ENCODE results near the gene SCARB1. TPM values are rescaled to one million over a fixed set of nuclear protein-coding genes. Genes with fewer than 3 reads are reported as not detected.
"Not testable (repeated sequence)": the region's sequence is repeated elsewhere in the genome, so short reads cannot be mapped to it uniquely, and the experiment has no call there.

The SCARB1 gene
- total RNA-seq, 4 donors from 2014 or later: 2.1 to 37.0 (median 9.6) TPM

- intact Hi-C loops (cut with DNase I; ENCODE audit: low total_unique reads): no loop called here
- DNase-seq: no peak
- TF ChIP-seq, protein P1, sequence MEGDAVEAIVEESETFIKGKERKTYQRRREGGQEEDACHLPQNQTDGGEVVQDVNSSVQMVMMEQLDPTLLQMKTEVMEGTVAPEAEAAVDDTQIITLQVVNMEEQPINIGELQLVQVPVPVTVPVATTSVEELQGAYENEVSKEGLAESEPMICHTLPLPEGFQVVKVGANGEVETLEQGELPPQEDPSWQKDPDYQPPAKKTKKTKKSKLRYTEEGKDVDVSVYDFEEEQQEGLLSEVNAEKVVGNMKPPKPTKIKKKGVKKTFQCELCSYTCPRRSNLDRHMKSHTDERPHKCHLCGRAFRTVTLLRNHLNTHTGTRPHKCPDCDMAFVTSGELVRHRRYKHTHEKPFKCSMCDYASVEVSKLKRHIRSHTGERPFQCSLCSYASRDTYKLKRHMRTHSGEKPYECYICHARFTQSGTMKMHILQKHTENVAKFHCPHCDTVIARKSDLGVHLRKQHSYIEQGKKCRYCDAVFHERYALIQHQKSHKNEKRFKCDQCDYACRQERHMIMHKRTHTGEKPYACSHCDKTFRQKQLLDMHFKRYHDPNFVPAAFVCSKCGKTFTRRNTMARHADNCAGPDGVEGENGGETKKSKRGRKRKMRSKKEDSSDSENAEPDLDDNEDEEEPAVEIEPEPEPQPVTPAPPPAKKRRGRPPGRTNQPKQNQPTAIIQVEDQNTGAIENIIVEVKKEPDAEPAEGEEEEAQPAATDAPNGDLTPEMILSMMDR (IDR thresholded peaks at IDR 0.05): no peak
- no peak for TF ChIP-seq POLR2A (IDR thresholded peaks at IDR 0.05)
- Histone ChIP-seq H3K4me1 (no peaks in the 10 kb centered on the region), H3K27ac (no peak overlapping the region), H3K36me3 (no peaks in the 10 kb centered on the region), H3K27me3 (no peaks in the 10 kb centered on the region), H3K4me3 (no peak overlapping the region), H3K9me3 (no peaks in the 10 kb centered on the region)
These were observed 21.1 kb upstream of the SCARB1 start for GRCh38 chr12:124884587-124885438.

- intact Hi-C loops (cut with DNase I; ENCODE audit: low total_unique reads): no loop called here
- no peak for TF ChIP-seq POLR2A (IDR thresholded peaks at IDR 0.05)
- TF ChIP-seq, protein P1 (IDR thresholded peaks at IDR 0.05): no peak
These were observed 19.8 kb upstream of the SCARB1 start for GRCh38 chr12:124883263-124884130.

GRCh38 chr12:124881123-124881522 is 17.5 kb upstream of the SCARB1 start:
- no peak overlapping the region for H3K27ac ChIP-seq
- no peaks in the 10 kb centered on the region for H3K4me1 ChIP-seq
- intact Hi-C loops (cut with DNase I; ENCODE audit: low total_unique reads): no loop called here
- no peaks in the 10 kb centered on the region for H3K36me3 ChIP-seq
- H3K4me3 ChIP-seq: no peak overlapping the region
- H3K9me3 ChIP-seq: no peaks in the 10 kb centered on the region
- no peak for TF ChIP-seq POLR2A (IDR thresholded peaks at IDR 0.05)
- TF ChIP-seq, protein P1 (IDR thresholded peaks at IDR 0.05): no peak
- DNase-seq: no peak
- H3K27me3 ChIP-seq: no peaks in the 10 kb centered on the region

More at GRCh38 chr12:124883263-124884130, 19.8 kb upstream of the SCARB1 start:
- DNase-seq: no peak
- H3K36me3 ChIP-seq: no peaks in the 10 kb centered on the region
- no peak overlapping the region for H3K4me3 ChIP-seq
- H3K27me3 ChIP-seq: no peaks in the 10 kb centered on the region
- H3K9me3 ChIP-seq: no peaks in the 10 kb centered on the region
- no peaks in the 10 kb centered on the region for H3K4me1 ChIP-seq
- no peak overlapping the region for H3K27ac ChIP-seq

- H3K9me3 ChIP-seq; H3K27ac ChIP-seq; H3K4me3 ChIP-seq; intact Hi-C loops (cut with DNase I; ENCODE audit: low total_unique reads); DNase-seq; H3K27me3 ChIP-seq; H3K4me1 ChIP-seq; H3K36me3 ChIP-seq: not testable (repeated sequence)
These were observed 16.7 kb upstream of the SCARB1 start for GRCh38 chr12:124880335-124880734.

- intact Hi-C loops (cut with DNase I; ENCODE audit: low total_unique reads): no loop called here
- no peak for DNase-seq
- no peak for TF ChIP-seq POLR2A (IDR thresholded peaks at IDR 0.05)
- TF ChIP-seq, protein P1 (IDR thresholded peaks at IDR 0.05): no peak
- H3K9me3 ChIP-seq: no peaks in the 10 kb centered on the region
- H3K36me3 ChIP-seq: no peaks in the 10 kb centered on the region
- H3K27me3 ChIP-seq: no peaks in the 10 kb centered on the region
- H3K27ac ChIP-seq: no peak overlapping the region
- no peak overlapping the region for H3K4me3 ChIP-seq
- H3K4me1 ChIP-seq: no peaks in the 10 kb centered on the region
These were observed 15.3 kb upstream of the SCARB1 start for GRCh38 chr12:124878795-124879516.
